ENCODE measurements around the gene PLGRKT. TPM values are rescaled to one million over a fixed set of nuclear protein-coding genes. Genes with fewer than 3 reads are reported as not detected.
A peak's percentile ranks its signal among the peaks of the same experiment; 100 is the strongest.
"Not testable (repeated sequence)": the region's sequence is repeated elsewhere in the genome, so short reads cannot be mapped to it uniquely, and the experiment has no call there.

Gene PLGRKT
- total RNA-seq, 1 donor from 2014 or later, result 7.0 TPM

DNA sequence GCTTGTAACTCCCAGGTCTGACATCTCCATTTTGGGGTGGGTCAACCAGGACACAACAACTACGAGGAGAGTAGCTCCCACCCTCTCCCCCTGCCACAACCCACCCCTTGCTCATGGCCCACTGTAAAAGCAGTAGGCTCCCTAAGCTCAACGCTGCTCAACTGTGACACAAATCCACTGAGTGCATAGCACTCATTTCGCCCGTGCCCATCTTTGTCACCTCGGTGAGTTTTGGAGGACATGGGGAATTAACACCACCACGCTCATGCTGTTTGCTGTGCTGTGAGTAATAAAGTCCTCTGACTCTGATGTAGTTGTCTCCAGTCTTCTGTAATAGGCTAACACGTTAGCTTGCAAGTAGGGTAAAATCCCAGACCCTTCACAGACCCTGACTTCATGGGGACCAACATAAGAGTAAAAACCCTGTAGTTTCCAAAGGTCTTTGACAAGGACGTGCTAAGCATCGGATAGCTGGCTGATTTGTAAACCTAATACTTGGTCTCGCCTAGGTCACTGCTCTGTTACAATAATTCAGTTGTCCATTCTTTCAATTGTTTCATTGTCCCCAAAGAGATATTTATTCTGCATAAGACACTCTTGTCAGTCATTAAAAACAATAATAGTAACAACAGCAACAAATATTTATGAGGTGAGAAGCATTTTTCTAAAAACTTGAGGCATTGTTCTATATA, 7.7 kb downstream of the PLGRKT start:
- no peak for DNase-seq

DNA sequence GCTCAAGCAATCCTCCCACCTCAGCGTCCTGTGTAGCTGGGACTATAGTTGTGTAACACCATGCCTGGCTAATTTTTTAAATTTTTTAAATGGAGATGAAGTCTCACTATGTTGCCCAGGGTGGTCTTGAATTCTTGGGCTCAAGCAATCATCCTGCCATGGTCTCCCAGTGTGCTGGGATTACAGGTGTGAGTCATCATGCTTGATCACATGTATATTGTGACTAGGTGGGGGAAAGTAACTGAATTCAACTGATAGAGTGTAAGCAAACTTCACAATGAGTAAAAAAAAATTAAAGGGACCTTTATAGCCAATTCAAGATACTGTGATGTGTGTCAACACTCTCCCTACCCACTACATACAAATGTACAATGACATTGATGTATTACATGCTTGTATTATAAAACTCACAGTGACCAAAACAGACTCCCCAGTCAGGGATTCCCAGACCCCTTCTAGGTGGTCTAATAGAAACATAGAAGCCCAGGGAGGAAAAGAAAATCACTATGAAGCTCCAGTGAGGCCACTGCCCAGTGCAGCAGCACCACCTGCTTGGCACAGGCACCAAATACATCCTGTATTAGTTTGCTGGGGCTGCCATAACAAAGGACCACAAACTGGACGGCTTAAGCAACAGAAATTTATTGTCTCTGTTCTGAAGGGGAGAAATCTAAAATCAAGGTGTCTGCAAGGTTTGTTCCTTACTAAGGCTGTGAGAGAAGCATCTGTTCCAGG, 8.8 kb downstream of the PLGRKT start:
- DNase-seq, result peak; percentile 34

DNA sequence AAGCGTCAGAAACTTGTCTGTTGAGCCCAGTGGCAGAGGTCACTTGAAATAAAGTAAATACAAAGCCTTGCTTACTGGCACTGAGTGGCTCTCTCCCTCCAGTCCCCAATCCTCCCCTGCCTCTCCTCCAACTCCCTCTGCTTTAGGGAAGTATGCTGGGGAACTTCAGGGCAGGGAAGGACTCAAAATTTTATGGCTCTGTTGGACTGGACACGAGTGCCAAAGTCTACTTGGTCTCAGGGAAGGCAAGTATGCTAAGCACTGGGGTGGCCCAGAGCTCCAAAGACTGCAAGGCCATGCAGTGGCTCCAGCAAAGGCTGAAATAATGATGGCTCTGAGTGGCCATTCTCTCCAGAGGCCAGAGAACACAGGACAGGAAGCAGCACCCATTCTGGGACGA, 9.6 kb downstream of the PLGRKT start:
- DNase-seq, result no peak

DNA sequence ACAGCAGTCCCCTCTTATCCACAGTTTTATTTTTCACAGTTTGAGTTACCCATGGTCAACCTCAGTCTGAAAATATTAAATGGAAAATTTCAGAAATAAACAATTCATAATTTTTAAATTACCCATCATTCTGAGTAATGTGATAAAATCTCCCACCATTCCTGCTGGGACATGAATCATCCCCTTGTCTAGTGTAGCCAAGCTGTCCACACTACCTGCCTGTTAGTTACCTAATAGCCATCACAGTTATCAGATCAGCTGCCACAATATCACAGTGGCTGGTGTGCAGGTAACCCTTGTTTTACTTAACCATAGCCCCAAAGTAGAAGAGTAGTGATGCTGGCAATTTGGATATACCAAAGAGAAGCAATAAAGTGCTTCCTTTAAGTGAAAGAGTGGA, 10.7 kb downstream of the PLGRKT start:
- no peak for DNase-seq

DNA sequence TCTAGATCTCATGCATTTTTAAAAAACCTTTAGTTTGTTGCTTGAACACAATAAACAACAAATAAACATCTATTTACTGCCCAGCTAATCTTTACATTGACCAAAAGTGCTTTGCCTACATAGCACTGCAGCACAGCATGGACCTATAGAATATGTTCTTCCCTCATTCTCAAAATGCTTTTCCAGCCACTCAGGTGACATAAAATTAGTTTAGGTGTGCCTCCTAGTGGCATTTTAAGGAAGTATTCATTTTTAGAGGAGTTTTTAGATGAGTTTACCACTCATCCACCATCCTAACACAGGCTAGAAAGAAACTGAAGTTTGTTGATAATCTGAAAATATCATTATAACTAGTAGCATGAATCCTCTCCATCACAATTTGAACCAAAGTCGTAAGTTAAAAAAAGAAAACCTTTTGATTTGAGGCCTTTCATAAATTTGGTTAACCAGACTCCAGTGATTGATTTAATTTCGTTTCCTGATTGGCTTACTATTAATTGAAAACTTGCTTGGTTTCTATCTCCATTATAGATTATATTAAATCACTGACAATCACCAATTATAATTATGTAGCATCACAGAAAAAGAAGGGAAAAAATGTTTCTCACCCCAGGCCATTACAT, 12.6 kb downstream of the PLGRKT start:
- DNase-seq, result peak; percentile 49

DNA sequence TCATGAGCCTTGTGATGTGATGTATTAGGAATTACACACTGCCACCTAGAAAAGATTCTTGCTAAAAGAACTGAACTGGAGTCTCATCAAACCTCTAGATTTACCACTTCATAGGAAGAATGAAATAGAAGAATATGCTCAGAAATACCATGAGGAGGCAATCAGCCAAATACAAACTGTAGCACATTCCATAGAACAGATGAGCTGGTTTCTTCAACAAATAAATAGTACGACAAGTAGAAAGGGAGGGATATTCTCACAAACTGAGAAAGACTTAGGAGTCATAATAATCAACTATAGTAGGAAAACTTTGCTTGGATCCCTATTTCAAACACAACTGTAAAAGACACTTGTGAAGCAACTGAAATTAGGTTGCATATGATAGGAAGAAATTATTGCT, 15.4 kb downstream of the PLGRKT start:
- no peak for DNase-seq

DNA sequence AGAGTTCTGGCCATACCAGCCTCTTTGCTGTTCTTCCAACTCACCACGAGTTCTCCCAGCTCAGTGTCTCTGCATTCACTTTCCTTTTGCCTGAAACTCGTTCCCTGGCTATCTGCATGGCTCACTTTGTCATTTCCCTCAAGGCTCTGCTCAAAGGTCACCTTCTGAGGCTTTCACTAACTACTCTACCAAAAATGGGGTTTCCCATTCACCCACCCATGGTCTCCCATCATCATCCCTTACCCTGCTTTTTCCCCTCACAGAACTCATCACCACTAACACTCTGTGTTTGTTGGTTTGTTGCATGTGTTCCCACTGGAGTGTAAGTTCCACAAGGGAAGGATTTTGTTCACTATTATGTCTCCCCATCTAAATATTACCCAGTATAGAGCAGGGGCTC, 16.6 kb downstream of the PLGRKT start:
- DNase-seq, result no peak

DNA sequence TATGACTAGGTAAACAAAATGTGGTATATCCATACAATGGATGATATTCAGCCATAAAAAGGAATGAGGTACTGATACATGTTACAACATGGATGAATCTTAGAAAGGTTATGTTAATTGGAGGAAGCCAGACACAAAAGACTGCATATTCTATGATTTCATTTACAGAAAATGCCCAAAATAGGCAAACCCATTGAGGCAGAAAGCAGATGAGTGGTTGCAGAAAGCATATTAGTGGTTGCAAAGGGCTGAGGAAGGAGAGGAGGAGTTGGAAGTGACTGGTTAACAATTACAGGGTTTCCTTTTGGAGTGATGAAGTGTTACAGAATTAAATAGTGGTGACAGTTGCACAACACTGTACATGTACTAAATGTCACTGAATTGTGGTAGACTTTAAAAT, 17.7 kb downstream of the PLGRKT start:
- no peak for DNase-seq

DNA sequence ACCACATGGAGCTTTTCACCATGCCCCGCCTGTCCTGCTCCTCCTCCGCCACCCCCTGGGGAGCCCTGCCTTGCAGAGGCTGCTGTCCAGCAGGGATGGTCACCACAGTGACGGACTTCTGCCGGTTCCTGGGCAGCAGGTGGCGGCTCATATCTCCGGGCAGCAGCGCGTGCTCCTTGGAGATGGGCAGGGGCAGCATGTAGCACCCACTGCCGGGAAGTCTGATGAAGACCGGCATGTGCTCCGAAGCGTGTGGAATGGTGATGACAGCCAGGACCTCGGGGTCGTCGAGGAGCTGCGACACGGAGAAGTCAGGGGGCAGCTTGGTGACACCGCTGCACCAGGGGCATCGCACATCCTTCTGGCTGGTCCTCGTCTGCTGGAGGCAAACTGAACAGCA, 19.2 kb downstream of the PLGRKT start:
- DNase-seq, result no peak

DNA sequence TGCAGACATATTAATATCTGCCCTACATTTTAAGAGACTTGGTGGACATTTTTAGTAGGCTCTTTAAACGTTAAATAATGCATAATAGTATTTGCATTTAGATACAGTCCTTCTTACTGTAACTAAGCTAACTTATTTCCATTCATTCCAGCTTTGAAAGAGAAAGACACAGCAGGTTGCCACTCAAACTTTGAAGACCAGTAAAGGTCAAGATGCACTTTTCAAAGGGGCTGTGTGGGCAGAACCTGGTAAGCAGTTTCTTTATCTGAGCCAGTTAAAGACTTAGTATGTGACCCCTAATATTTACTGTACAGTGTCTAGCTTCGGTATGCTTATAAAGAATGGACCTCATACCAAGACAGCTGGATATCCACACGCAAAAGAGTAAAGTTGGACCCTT, 20.8 kb downstream of the PLGRKT start:
- DNase-seq, result no peak

DNA sequence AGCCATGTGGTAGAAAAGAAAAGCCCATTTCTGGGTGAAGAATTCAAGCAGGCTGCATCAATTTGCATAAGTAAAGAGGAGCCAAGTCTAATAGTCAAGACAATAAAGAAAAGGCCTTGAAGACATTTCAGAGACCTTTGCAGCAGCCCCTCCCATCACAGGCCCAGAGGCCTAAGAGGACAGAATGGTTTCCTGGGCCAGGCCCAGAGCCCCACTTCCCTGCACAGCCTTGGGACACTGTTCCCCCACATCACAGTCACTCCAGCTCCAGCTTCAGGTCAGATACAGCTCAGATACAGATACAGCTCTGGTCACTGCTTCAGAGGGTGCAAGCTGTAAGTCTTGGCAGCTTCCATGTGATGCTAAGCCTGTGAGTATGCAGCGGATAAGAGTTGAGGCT, 29.1 kb downstream of the PLGRKT start:
- no peak for DNase-seq

DNA sequence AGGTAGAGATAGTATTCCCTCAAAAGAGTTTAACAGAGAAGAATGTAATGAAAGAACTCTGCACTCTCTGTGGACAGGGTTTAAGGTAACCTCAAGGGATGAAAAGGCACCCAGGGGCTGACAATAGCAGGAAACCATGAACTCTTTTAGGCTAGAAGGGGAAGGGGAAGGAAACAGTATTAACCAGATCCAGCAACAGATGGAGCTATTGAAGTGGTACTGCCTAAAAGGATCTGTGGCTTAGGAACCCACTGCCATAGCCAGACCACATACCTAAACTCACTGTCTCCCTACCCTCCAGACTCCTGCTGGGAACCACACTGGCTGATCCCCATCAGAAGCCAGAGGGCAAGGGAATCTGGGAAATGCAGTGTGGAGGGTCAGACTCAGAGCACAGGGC, 35.5 kb downstream of the PLGRKT start:
- peak; percentile 15 for DNase-seq

DNA sequence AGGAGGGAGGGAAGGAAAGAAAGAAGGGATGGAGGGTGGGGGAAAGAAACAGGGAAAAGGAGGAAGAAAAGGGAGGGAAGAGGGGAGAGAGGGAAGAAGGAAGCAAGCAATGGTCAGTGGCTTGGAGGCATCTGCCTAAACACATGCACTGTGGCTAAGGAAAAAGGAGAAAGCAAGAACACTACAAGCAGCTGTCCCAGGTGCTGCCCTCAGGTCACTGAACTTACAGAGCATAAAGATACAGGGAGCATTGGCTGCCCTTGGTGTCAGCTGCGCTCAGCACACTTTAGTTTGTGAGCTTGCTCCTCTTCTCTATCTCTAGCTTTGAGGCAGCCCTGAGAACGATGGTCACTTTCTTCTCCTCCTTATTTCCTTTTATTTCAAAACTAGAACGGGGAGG, 40.2 kb downstream of the PLGRKT start:
- not testable (repeated sequence) for DNase-seq

DNA sequence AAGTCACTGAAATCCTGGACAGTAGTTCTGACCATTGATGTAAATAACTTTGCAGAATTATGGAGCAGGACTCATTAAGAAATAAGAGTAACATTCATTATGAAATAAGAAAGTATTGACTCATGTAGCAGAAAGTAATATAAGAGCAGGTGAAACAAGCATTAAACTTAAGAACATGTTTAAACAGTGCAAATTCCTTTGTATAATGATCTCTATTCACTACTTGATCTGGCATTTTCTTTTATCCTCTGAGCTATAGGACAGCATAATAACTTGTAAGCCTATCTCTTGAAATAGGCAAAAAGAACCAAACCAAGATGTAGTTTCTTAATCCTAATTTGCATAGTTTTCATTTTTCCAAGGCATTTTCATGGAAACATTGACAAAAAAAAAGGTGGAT, 42.3 kb downstream of the PLGRKT start:
- no peak for DNase-seq

DNA sequence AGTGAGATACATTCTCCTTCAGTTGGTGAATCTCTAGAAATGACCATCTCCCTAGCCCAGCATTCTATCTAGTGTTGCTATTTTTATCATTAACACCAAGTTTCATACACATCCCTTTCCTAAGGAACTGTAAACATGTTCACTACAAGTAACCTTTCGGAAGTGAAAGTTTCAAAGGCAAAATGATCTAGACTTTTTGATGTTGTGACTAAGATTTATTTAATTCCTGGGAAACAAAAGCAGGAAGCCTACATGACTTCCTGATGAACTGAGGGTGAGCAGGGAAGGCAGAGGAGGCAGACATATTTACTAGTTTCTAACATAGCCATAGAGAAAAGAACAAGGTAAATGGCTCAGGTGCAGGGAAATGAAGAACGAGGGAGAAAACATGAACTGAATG, 43.7 kb downstream of the PLGRKT start:
- DNase-seq, result peak; percentile 48

DNA sequence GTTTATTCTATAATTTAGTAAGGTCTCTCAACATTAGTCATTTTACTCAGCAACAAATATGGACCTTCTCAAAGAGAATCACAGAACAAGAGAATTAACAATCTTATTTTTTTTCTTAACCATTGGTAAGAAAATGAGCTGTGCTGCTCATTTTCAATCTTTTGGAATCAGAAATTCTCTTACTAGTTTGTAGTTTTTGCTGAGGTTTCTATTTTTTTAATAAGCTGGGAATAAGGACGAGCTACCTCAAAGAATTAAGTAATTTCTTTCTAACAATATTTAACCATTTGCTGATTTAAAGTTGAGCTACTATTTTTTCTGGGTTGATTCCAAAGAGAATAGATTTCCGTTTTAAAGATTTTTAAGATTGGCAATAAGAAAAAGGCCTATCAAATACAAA, 44.2 kb downstream of the PLGRKT start:
- DNase-seq, result no peak

DNA sequence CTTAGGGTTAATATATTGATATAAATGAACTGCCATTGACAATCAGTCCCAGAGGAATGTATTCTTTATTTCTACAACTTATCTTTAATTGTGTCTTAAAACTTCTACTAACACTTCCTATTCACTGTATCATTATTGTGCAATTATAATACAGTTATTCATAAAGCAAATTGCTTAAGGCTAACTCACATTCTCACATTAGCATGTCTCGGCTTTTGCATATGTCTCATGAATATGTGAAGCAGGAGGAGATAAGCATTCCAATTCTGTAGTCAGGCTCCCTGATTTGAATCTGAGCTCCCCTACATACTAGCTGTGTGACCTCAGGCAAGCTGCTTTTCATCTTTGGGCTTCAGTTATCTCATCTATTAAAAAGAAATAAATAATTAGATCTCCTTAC, 45.4 kb downstream of the PLGRKT start:
- DNase-seq, result no peak

DNA sequence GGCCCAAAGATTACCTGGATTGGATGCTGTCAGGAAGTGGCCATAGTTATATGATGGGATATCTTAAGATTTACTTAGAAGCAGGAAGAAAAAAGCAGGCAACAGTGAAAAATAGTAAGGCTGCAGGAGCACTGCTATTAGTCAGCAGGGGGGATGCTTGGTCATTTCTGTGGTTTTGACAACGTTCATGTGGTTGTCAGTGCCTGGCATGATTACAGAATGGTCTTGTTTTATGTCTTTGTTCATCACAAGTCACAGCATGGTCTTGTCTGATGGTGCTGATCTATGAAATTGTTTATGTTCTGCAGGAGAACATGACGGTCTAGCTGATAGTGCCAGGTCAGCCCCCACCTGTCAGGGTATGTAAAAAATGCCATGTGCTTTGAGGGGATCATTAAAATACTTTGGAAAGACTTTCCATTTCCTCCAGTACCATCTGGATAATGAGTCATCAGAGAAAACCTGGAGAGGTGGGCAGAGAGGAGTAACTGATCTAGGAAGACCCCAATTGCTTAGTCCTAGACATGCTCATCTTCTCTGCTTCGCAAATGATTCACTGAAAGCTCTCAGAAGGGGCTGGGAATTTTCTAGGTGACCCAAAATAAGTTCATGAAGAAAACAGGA, 48.5 kb downstream of the PLGRKT start:
- no peak for DNase-seq

DNA sequence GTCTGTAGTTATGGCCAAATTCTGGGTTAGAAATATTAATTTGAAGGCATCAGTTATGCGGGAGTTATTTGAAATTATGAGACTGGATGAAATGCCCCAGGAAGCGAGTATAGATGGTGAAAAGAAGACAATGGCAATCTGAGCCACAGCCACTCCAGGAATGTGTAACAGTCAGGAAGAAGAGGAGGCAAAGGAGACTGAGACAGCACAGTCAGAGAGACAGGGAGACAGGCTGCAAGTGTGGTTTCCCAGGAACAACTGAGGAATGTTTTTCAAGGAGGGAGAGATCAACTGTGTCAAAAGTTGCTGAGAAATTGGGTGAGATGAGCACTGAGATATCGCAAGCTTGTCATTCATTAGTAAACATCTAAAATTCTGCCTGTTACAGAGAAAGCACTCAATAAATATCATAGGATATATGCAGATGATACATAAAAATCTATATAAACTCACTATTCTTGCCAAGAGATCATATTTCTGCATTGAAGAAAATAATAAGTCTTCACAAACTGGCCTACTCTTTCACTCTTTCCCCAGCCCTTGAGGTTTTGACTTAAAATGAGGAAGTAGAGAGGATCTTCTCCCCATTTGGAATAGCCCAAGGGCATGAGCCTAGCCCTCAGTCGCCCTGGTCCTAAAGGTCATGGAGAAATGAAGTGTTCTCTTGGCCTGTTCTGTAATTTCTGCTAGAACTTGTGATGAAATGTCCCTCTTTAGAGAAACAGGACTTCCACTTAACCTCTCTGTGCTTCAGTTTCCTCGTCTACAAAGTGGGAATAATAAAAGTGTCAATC, 49.5 kb downstream of the PLGRKT start:
- DNase-seq, result no peak

DNA sequence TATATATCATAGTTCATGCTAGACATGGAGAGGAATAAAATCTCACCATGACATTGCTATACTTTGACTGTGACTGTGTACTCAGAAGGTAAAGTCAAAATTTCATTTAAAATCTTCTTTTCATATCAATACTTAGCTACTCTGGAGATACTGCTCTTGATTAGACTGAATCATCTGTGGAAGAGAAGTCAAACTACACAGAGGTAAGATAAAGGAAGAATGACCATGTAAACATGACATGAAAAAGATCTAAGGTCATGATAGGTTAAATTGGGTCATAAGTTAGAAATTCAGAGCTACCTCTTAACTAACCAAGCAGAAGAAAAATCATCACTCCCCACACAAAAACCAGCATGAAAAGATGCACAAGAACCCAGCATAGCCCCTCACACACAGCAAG, 53.3 kb downstream of the PLGRKT start:
- DNase-seq, result no peak

DNA sequence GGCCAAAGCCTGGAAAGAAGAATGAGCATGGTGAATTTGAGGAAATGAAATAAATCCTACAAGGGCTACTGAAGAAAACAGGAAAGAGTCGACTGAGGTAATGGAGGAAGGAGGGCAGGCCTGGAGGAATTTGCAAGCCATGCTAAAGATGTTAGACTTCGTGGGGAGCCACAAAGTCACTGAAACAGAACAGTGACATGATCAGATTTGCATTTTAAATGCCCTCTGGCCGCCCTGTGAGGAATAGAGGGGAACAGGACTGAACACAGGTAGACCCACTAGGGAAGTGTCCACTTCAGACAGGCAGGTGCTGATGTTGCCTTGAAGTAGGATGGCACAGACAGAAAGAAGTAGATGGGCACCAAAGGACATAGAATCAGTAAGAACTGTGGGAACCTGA, 55.2 kb downstream of the PLGRKT start:
- no peak for DNase-seq

DNA sequence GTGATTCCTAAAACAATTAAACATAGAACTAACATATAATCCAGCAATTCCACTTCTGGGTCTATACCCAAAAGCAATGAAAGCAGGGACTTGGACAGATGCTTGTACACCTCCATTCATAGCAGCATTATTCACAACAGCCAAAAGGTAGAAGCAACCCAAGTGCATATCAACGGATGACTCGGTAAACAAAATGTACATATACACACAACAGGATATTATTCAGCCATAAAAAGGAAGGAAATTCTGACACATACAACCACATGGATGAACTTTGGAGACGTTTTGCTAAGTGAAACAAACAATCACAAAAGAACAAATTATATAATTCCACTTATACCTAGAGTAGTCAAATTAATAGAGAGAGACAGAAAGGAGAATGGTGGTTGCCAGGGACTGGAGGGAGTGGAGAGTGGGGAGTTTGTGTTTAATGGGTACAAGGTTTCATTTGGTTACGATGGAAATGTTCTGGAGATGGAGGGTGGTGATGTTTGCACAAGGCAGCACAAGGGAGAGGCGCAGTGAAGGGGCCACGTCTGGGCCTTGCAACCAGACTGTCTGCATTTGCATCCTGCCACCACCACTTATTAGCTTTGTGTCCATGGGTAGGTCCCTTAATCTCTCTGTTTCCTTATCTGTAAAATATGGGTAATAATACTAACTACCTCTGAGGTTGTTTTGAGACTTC, 61.8 kb downstream of the PLGRKT start:
- peak; percentile 75 for DNase-seq

Measured in dermis blood vessel endothelial cell (primary cell).